ENCODE data around the gene DMRT2. TPM values are rescaled to one million over a fixed set of nuclear protein-coding genes. Genes with fewer than 3 reads are reported as not detected.
A peak's percentile ranks its signal among the peaks of the same experiment; 100 is the strongest.

Gene DMRT2
- total RNA-seq, 1 experiment from 2014 or later, result not detected

DNA sequence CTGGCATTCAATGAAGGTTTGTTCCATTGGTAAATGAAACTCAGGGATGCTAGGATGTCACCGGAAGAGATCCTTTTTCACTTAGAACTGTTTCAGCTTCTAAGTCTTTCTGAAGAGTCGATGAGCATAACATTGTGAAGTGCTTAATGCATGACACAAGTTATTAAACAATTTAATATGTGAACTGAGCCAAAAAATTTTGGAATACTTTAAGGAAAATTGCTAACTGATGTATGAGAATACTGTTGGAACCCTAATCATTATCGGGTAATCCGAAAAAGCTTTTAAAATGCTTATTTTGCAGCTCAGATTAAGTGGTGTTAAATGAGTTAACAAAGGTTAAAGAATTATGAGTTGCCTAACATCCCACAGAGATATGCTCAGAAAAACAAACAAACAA, 34.9 kb downstream of the DMRT2 start:
- ChIA-PET CTCF (no interaction called here), POLR2A (ENCODE audit: unreplicated experiment) (no interaction called here)
- no peaks in the 10 kb centered on the region for H3K9me2 ChIP-seq (replicated peaks; ENCODE audit: low read length)
- H3K79me2 ChIP-seq (ENCODE audit: low read length), result no peaks in the 10 kb centered on the region
- no peaks in the 10 kb centered on the region for H3K4me1 ChIP-seq (ENCODE audit: insufficient read depth, low read length)
- intact Hi-C loops (cut with micrococcal nuclease), result no loop called here
- ATAC-seq (no peak), DNase-seq (no peak)
- H3K27ac ChIP-seq (ENCODE audit: low read length), result no peak overlapping the region
- no peaks in the 10 kb centered on the region for H3K36me3 ChIP-seq (ENCODE audit: low read depth, low read length)
- no peaks in the 10 kb centered on the region for H4K20me1 ChIP-seq (ENCODE audit: low read length)
- no TSS peak for BruUV-seq (replicated peaks)
- no peaks in the 10 kb centered on the region for H3F3A ChIP-seq (ENCODE audit: low read length, unreplicated experiment)
- no peak overlapping the region for H2AFZ ChIP-seq (ENCODE audit: low read length)
- no peak for TF ChIP-seq EZH2 (IDR thresholded peaks at IDR 0.05; ENCODE audit: low read length, unreplicated experiment)
- TF ChIP-seq EZH2phosphoT487 (IDR thresholded peaks at IDR 0.05; ENCODE audit: borderline replicate concordance, low read length), result no peak
- TF ChIP-seq, protein P1, sequence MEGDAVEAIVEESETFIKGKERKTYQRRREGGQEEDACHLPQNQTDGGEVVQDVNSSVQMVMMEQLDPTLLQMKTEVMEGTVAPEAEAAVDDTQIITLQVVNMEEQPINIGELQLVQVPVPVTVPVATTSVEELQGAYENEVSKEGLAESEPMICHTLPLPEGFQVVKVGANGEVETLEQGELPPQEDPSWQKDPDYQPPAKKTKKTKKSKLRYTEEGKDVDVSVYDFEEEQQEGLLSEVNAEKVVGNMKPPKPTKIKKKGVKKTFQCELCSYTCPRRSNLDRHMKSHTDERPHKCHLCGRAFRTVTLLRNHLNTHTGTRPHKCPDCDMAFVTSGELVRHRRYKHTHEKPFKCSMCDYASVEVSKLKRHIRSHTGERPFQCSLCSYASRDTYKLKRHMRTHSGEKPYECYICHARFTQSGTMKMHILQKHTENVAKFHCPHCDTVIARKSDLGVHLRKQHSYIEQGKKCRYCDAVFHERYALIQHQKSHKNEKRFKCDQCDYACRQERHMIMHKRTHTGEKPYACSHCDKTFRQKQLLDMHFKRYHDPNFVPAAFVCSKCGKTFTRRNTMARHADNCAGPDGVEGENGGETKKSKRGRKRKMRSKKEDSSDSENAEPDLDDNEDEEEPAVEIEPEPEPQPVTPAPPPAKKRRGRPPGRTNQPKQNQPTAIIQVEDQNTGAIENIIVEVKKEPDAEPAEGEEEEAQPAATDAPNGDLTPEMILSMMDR (conservative IDR thresholded peaks at IDR 0.05; ENCODE audit: low read depth, low read length), result no peak
- H3K9me3 ChIP-seq (ENCODE audit: low read length), result no peaks in the 10 kb centered on the region
- H3K4me3 ChIP-seq (ENCODE audit: low read length), result no peak overlapping the region
- no peak overlapping the region for H3K4me2 ChIP-seq (ENCODE audit: low read length)
- H3K27me3 ChIP-seq (ENCODE audit: low read length), result no peaks in the 10 kb centered on the region
- H3K9ac ChIP-seq (ENCODE audit: low read length), result no peak overlapping the region

DNA sequence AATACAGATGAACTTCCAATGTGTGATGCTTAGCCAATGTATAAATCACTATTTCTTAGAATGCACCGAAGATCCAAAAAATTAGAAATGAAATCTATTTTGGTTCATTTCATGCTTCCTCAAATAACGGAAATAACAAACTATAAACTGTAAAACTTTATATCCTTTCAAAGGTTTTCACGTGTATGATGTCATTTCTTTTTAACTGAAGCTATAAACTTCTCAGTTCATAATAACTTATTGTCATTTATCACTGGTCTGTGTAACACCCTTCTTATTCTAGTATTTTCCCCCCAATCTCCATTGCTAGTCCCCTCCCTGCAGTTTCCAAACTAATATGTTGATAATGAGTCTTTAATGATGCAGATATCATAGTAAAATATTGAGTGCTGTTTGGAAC, 36.4 kb downstream of the DMRT2 start:
- Histone ChIP-seq H3K27ac (ENCODE audit: low read length) (no peak overlapping the region), H3K79me2 (ENCODE audit: low read length) (no peaks in the 10 kb centered on the region), H3K9me2 (replicated peaks; ENCODE audit: low read length) (no peaks in the 10 kb centered on the region), H3K4me2 (ENCODE audit: low read length) (no peak overlapping the region), H3K4me3 (ENCODE audit: low read length) (no peak overlapping the region), H3F3A (ENCODE audit: low read length, unreplicated experiment) (no peaks in the 10 kb centered on the region), H3K9ac (ENCODE audit: low read length) (no peak overlapping the region), H2AFZ (ENCODE audit: low read length) (no peak overlapping the region), H3K27me3 (ENCODE audit: low read length) (no peaks in the 10 kb centered on the region), H3K9me3 (ENCODE audit: low read length) (no peaks in the 10 kb centered on the region), H4K20me1 (ENCODE audit: low read length) (no peaks in the 10 kb centered on the region), H3K4me1 (ENCODE audit: insufficient read depth, low read length) (no peaks in the 10 kb centered on the region), H3K36me3 (ENCODE audit: low read depth, low read length) (no peaks in the 10 kb centered on the region)
- TF ChIP-seq EZH2 (IDR thresholded peaks at IDR 0.05; ENCODE audit: low read length, unreplicated experiment) (no peak), EZH2phosphoT487 (IDR thresholded peaks at IDR 0.05; ENCODE audit: borderline replicate concordance, low read length) (no peak)
- TF ChIP-seq, protein P1 (conservative IDR thresholded peaks at IDR 0.05; ENCODE audit: low read depth, low read length), result no peak
- no peak for DNase-seq
- ATAC-seq, result peak; percentile 35; the same call in 1 of the 2 replicates
- POLR2A ChIA-PET (ENCODE audit: unreplicated experiment), result no interaction called here
- BruUV-seq (replicated peaks), result no TSS peak
- CTCF ChIA-PET, result no interaction called here
- intact Hi-C loops (cut with micrococcal nuclease), result loop anchor here (1.0 kb wide), 1 partner anchor 31 kb away; no protein-coding TSS in a partner anchor

DNA sequence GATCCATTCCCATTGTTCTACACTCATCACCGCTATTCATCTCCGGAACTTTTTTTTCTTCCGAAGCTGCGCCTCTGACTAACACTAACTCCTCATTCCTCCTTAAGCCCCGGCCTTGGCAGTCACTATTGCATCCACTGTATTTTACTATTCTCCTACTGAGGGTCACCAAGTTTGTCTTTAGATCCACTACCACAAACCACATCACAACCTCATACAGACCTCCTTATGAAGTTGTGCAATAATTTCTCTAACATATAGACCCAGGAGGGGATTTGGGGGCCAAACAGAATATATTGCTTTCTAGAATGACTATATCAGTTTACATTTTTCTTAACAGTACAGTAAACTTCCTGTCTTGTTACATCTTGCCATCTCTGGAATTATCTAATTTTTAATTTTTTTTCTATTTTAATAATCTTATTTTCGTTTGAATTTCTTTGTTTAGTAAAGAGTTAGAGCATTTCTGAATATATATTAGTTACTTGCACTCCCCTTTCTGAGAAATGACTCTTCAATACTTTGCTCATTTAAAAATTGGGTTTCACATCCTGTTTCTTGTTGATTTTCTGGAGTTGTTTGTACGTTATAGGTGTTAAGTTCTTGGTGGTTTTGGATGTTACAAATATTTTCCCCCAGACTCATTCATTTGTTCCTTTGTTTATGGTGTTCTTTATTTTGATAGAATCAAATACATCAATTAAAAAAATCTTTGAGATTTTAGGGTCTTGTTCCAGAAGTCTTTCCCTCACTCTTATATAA, 37.1 kb downstream of the DMRT2 start:
- no peaks in the 10 kb centered on the region for H3F3A ChIP-seq (ENCODE audit: low read length, unreplicated experiment)
- H4K20me1 ChIP-seq (ENCODE audit: low read length), result no peaks in the 10 kb centered on the region
- CTCF ChIA-PET, result no interaction called here
- no peaks in the 10 kb centered on the region for H3K4me1 ChIP-seq (ENCODE audit: insufficient read depth, low read length)
- no peak overlapping the region for H3K4me2 ChIP-seq (ENCODE audit: low read length)
- no peak overlapping the region for H3K9ac ChIP-seq (ENCODE audit: low read length)
- H3K4me3 ChIP-seq (ENCODE audit: low read length), result no peak overlapping the region
- no peak overlapping the region for H3K27ac ChIP-seq (ENCODE audit: low read length)
- DNase-seq (no peak), ATAC-seq (no peak)
- no peaks in the 10 kb centered on the region for H3K9me3 ChIP-seq (ENCODE audit: low read length)
- no peaks in the 10 kb centered on the region for H3K36me3 ChIP-seq (ENCODE audit: low read depth, low read length)
- TF ChIP-seq, protein P1 (conservative IDR thresholded peaks at IDR 0.05; ENCODE audit: low read depth, low read length), result no peak
- no TSS peak for BruUV-seq (replicated peaks)
- H2AFZ ChIP-seq (ENCODE audit: low read length), result no peak overlapping the region
- POLR2A ChIA-PET (ENCODE audit: unreplicated experiment), result no interaction called here
- intact Hi-C loops (cut with micrococcal nuclease), result no loop called here
- no peaks in the 10 kb centered on the region for H3K27me3 ChIP-seq (ENCODE audit: low read length)
- H3K9me2 ChIP-seq (replicated peaks; ENCODE audit: low read length), result no peaks in the 10 kb centered on the region
- no peaks in the 10 kb centered on the region for H3K79me2 ChIP-seq (ENCODE audit: low read length)

All from PC-3 (cell line).